Putamen (tissue), 1 donor: ENCODE data around the gene TH.
"Not testable (repeated sequence)": the region's sequence is repeated elsewhere in the genome, so short reads cannot be mapped to it uniquely, and the experiment has no call there.

ENCODE experiments used
- DNase-seq: peaks from one replicate; pipeline ENCODE4 v3.0.0-alpha.2; 2016; ENCODE audit warnings: low spot score

TH gene

GRCh38 chr11:2129699-2130366 lies 41.8 kb downstream of the TH start:
- DNase-seq: no peak

- no peak for DNase-seq
Observed at GRCh38 chr11:2129308-2129698, 42.3 kb downstream of the TH start.

GRCh38 chr11:2128511-2129307 lies 42.9 kb downstream of the TH start:
- no peak for DNase-seq

GRCh38 chr11:2128130-2128510 lies 43.5 kb downstream of the TH start:
- DNase-seq: no peak

GRCh38 chr11:2127482-2128129 lies 44.0 kb downstream of the TH start:
- DNase-seq: no peak

- DNase-seq: no peak
Observed at GRCh38 chr11:2126520-2127085, 45.0 kb downstream of the TH start.

- DNase-seq: not testable (repeated sequence)
Observed at GRCh38 chr11:2124736-2125484, 46.7 kb downstream of the TH start.

- no peak for DNase-seq
Observed at GRCh38 chr11:2123628-2123960, 48.0 kb downstream of the TH start.

GRCh38 chr11:2122907-2123627 lies 48.5 kb downstream of the TH start:
- DNase-seq: no peak

- DNase-seq: no peak
Observed at GRCh38 chr11:2122222-2122906, 49.3 kb downstream of the TH start.

GRCh38 chr11:2121227-2122130 lies 50.1 kb downstream of the TH start:
- no peak for DNase-seq

GRCh38 chr11:2120359-2121100 lies 51.1 kb downstream of the TH start:
- DNase-seq: no peak

GRCh38 chr11:2118677-2119076 lies 52.9 kb downstream of the TH start:
- no peak for DNase-seq

- DNase-seq: no peak
Observed at GRCh38 chr11:2116680-2117079, 54.9 kb downstream of the TH start.

GRCh38 chr11:2115308-2115707 lies 56.3 kb downstream of the TH start:
- DNase-seq: no peak

GRCh38 chr11:2114430-2115241 lies 57.0 kb downstream of the TH start:
- no peak for DNase-seq
